ENCODE measurements around the gene ZNF804B.

Gene ZNF804B

DNA sequence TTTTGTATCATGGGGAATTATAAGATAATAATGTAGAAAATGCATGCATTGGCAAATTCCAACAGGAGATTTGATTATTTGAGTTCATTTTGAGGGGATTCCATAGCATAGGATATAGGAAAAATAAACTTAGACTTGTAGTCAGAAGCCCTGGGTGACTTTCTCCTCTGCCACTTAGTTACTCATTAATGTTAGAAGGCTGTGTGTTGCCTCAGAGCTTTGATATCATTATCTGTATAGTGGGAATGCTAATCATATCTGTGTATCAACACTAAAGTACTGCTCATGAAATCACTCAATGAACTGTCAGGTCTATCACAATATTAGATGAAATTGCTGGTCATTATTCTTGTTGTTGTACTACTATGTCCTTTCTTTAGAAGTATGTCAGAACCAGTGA is 59.1 kb downstream of the ZNF804B start (continued):
- TF ChIP-seq, protein P1, sequence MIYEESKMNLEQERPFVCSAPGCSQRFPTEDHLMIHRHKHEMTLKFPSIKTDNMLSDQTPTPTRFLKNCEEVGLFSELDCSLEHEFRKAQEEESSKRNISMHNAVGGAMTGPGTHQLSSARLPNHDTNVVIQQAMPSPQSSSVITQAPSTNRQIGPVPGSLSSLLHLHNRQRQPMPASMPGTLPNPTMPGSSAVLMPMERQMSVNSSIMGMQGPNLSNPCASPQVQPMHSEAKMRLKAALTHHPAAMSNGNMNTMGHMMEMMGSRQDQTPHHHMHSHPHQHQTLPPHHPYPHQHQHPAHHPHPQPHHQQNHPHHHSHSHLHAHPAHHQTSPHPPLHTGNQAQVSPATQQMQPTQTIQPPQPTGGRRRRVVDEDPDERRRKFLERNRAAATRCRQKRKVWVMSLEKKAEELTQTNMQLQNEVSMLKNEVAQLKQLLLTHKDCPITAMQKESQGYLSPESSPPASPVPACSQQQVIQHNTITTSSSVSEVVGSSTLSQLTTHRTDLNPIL (CRISPR knock-in tag; IDR thresholded peaks at IDR 0.05; ENCODE audit: low read depth), result no peak
- no peak for TF ChIP-seq CSDC2 (CRISPR knock-in tag; IDR thresholded peaks at IDR 0.05)
- TF ChIP-seq ESRRG (CRISPR knock-in tag; IDR thresholded peaks at IDR 0.05), result no peak
- TF ChIP-seq POU6F1 (CRISPR knock-in tag; IDR thresholded peaks at IDR 0.05; ENCODE audit: borderline replicate concordance, low read depth), result no peak
- TF ChIP-seq RARB (CRISPR knock-in tag; IDR thresholded peaks at IDR 0.05), result no peak
- TF ChIP-seq ZNF565 (CRISPR knock-in tag; conservative IDR thresholded peaks at IDR 0.05; ENCODE audit: low read depth), result no peak
- no peak for TF ChIP-seq ISL1 (CRISPR knock-in tag; IDR thresholded peaks at IDR 0.05)
- TF ChIP-seq GLIS3 (CRISPR knock-in tag; IDR thresholded peaks at IDR 0.05), result no peak

- ATAC-seq, result no peak
- no peak for TF ChIP-seq TCF4 (CRISPR knock-in tag; IDR thresholded peaks at IDR 0.05; ENCODE audit: borderline replicate concordance)
- TF ChIP-seq ZC3H10 (CRISPR knock-in tag; IDR thresholded peaks at IDR 0.05), result no peak
- TF ChIP-seq TOX (CRISPR knock-in tag; IDR thresholded peaks at IDR 0.05; ENCODE audit: borderline replicate concordance), result no peak
- TF ChIP-seq ZNF70 (CRISPR knock-in tag; IDR thresholded peaks at IDR 0.05), result no peak
- TF ChIP-seq ZFP3 (CRISPR knock-in tag; IDR thresholded peaks at IDR 0.05), result no peak
- no peak for TF ChIP-seq TSHZ2 (CRISPR knock-in tag; IDR thresholded peaks at IDR 0.05)
- TF ChIP-seq OSR1 (CRISPR knock-in tag; IDR thresholded peaks at IDR 0.05), result no peak
- TF ChIP-seq ESRRG (CRISPR knock-in tag; IDR thresholded peaks at IDR 0.05), result no peak
These were observed 66.7 kb downstream of the ZNF804B start for GRCh38 chr7:88826222-88826621.

GRCh38 chr7:88835147-88835728 is 75.7 kb downstream of the ZNF804B start:
- no peak for TF ChIP-seq ZFP30 (CRISPR knock-in tag; IDR thresholded peaks at IDR 0.05)
- TF ChIP-seq OSR1 (CRISPR knock-in tag; IDR thresholded peaks at IDR 0.05), result no peak
- TF ChIP-seq GLIS3 (CRISPR knock-in tag; IDR thresholded peaks at IDR 0.05), result no peak
- no peak for TF ChIP-seq TOX (CRISPR knock-in tag; IDR thresholded peaks at IDR 0.05; ENCODE audit: borderline replicate concordance)
- no peak for TF ChIP-seq TSHZ2 (CRISPR knock-in tag; IDR thresholded peaks at IDR 0.05)
- no peak for TF ChIP-seq ZNF565 (CRISPR knock-in tag; conservative IDR thresholded peaks at IDR 0.05; ENCODE audit: low read depth)
- TF ChIP-seq BACH2 (CRISPR knock-in tag; IDR thresholded peaks at IDR 0.05; ENCODE audit: borderline replicate concordance), result no peak
- no peak for TF ChIP-seq ESRRG (CRISPR knock-in tag; IDR thresholded peaks at IDR 0.05)
- peak; percentile 67; the same call in 2 of the 3 replicates for ATAC-seq

- TF ChIP-seq, protein P2, sequence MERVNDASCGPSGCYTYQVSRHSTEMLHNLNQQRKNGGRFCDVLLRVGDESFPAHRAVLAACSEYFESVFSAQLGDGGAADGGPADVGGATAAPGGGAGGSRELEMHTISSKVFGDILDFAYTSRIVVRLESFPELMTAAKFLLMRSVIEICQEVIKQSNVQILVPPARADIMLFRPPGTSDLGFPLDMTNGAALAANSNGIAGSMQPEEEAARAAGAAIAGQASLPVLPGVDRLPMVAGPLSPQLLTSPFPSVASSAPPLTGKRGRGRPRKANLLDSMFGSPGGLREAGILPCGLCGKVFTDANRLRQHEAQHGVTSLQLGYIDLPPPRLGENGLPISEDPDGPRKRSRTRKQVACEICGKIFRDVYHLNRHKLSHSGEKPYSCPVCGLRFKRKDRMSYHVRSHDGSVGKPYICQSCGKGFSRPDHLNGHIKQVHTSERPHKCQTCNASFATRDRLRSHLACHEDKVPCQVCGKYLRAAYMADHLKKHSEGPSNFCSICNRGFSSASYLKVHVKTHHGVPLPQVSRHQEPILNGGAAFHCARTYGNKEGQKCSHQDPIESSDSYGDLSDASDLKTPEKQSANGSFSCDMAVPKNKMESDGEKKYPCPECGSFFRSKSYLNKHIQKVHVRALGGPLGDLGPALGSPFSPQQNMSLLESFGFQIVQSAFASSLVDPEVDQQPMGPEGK (CRISPR knock-in tag; IDR thresholded peaks at IDR 0.05; ENCODE audit: borderline replicate concordance), result no peak
- TF ChIP-seq ISL1 (CRISPR knock-in tag; IDR thresholded peaks at IDR 0.05) (no peak), BACH2 (CRISPR knock-in tag; IDR thresholded peaks at IDR 0.05; ENCODE audit: borderline replicate concordance) (no peak), ZFP3 (CRISPR knock-in tag; IDR thresholded peaks at IDR 0.05) (no peak), GLIS3 (CRISPR knock-in tag; IDR thresholded peaks at IDR 0.05) (no peak), OSR1 (CRISPR knock-in tag; IDR thresholded peaks at IDR 0.05) (no peak), CSDC2 (CRISPR knock-in tag; IDR thresholded peaks at IDR 0.05) (no peak), ZC3H10 (CRISPR knock-in tag; IDR thresholded peaks at IDR 0.05) (no peak), TCF4 (CRISPR knock-in tag; IDR thresholded peaks at IDR 0.05; ENCODE audit: borderline replicate concordance) (no peak), PPARA (CRISPR knock-in tag; IDR thresholded peaks at IDR 0.05; ENCODE audit: borderline replicate concordance) (no peak), ZNF8 (CRISPR knock-in tag; IDR thresholded peaks at IDR 0.05) (no peak), SNAI2 (CRISPR knock-in tag; IDR thresholded peaks at IDR 0.05) (no peak)
- no peak for ATAC-seq
These were observed 82.7 kb downstream of the ZNF804B start for GRCh38 chr7:88842201-88842600.

All from SK-N-SH treated with all-trans-retinoic acid at 6 μM for 48 hours (cell line).